Measurements from ENCODE around the gene CCNA2. TPM values are rescaled to one million over a fixed set of nuclear protein-coding genes. Genes with fewer than 3 reads are reported as not detected.

CCNA2 gene
- total and polyA plus RNA-seq, 2 experiments from 2014 or later = 16.0 to 129 TPM

DNA sequence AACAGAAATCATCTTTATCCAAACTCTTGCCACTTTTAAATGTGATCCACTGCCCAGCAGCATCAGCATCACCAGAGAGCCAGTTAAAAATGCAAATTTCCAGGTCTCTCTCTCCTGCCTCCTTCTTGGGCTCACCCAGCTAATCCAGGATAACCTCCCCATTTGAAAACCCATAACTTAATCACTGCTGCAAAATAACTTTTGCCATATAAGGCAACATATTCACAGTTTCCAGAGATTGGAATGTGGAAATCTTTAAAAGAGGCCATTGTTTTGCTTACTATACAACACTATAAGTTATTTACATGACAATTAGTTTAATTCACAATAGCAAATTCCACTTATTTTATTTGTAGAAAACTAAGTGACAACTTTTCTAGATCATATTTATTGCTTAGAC lies 27.4 kb downstream of the CCNA2 start:
- H3K27me3 ChIP-seq = no peaks in the 10 kb centered on the region
- H3K27ac ChIP-seq = no peak overlapping the region
- no peaks in the 10 kb centered on the region for H3K9me3 ChIP-seq (ENCODE audit: low read depth)
- H3K4me1 ChIP-seq (ENCODE audit: low read depth) = no peaks in the 10 kb centered on the region
- TF ChIP-seq, protein P1, sequence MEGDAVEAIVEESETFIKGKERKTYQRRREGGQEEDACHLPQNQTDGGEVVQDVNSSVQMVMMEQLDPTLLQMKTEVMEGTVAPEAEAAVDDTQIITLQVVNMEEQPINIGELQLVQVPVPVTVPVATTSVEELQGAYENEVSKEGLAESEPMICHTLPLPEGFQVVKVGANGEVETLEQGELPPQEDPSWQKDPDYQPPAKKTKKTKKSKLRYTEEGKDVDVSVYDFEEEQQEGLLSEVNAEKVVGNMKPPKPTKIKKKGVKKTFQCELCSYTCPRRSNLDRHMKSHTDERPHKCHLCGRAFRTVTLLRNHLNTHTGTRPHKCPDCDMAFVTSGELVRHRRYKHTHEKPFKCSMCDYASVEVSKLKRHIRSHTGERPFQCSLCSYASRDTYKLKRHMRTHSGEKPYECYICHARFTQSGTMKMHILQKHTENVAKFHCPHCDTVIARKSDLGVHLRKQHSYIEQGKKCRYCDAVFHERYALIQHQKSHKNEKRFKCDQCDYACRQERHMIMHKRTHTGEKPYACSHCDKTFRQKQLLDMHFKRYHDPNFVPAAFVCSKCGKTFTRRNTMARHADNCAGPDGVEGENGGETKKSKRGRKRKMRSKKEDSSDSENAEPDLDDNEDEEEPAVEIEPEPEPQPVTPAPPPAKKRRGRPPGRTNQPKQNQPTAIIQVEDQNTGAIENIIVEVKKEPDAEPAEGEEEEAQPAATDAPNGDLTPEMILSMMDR (IDR thresholded peaks at IDR 0.05; ENCODE audit: low read depth, low read length) = no peak
- H3K36me3 ChIP-seq = no peaks in the 10 kb centered on the region
- no peak for DNase-seq (ENCODE audit: low read depth in 1 of 2, low spot score in 1 of 2)
- no peak overlapping the region for H3K4me3 ChIP-seq

GRCh38 chr4:121794505-121795188 lies 29.0 kb downstream of the CCNA2 start:
- Histone ChIP-seq H3K9me3 (ENCODE audit: low read depth) (no peaks in the 10 kb centered on the region), H3K36me3 (no peaks in the 10 kb centered on the region), H3K4me1 (ENCODE audit: low read depth) (no peaks in the 10 kb centered on the region), H3K27me3 (peaks cover 5% of the 10 kb centered on the region), H3K4me3 (no peak overlapping the region), H3K27ac (no peak overlapping the region)
- TF ChIP-seq, protein P1 (IDR thresholded peaks at IDR 0.05; ENCODE audit: low read depth, low read length) = no peak
- peak; percentile 12 to 46 for DNase-seq (ENCODE audit: low read depth in 1 of 2, low spot score in 1 of 2)

GRCh38 chr4:121792966-121793365 lies 30.7 kb downstream of the CCNA2 start:
- no peak for DNase-seq (ENCODE audit: low read depth in 1 of 2, low spot score in 1 of 2)
- Histone ChIP-seq H3K9me3 (ENCODE audit: low read depth) (no peaks in the 10 kb centered on the region), H3K36me3 (no peaks in the 10 kb centered on the region), H3K27ac (no peak overlapping the region), H3K4me3 (no peak overlapping the region), H3K4me1 (ENCODE audit: low read depth) (no peaks in the 10 kb centered on the region), H3K27me3 (peaks cover 9% of the 10 kb centered on the region)
- TF ChIP-seq, protein P1 (IDR thresholded peaks at IDR 0.05; ENCODE audit: low read depth, low read length) = no peak

- Histone ChIP-seq H3K9me3 (ENCODE audit: low read depth) (no peaks in the 10 kb centered on the region), H3K4me3 (no peak overlapping the region), H3K4me1 (ENCODE audit: low read depth) (no peaks in the 10 kb centered on the region), H3K36me3 (no peaks in the 10 kb centered on the region), H3K27ac (no peak overlapping the region), H3K27me3 (peaks cover 9% of the 10 kb centered on the region)
- DNase-seq (ENCODE audit: low read depth in 1 of 2, low spot score in 1 of 2) = peak in 1 of 2 donors; percentile 41
- TF ChIP-seq, protein P1 (IDR thresholded peaks at IDR 0.05; ENCODE audit: low read depth, low read length) = no peak
Measured at GRCh38 chr4:121791481-121791880, 32.2 kb downstream of the CCNA2 start.

- Histone ChIP-seq H3K27me3 (peaks cover 9% of the 10 kb centered on the region), H3K27ac (no peak overlapping the region), H3K9me3 (ENCODE audit: low read depth) (no peaks in the 10 kb centered on the region), H3K4me1 (ENCODE audit: low read depth) (no peaks in the 10 kb centered on the region), H3K4me3 (no peak overlapping the region), H3K36me3 (no peaks in the 10 kb centered on the region)
- TF ChIP-seq, protein P1 (IDR thresholded peaks at IDR 0.05; ENCODE audit: low read depth, low read length) = no peak
- DNase-seq (ENCODE audit: low read depth in 1 of 2, low spot score in 1 of 2) = no peak
Measured at GRCh38 chr4:121790976-121791375, 32.7 kb downstream of the CCNA2 start.
